Thyroid gland (tissue), 4 donors: ENCODE data around the gene RAB40B.

Experiments used
- POLR2A ChIP-seq, 2 donors: fragments of 450-650 bp; IDR thresholded peaks; one replicate each; pipeline ENCODE4 v1.6.1; 2017; ENCODE audit warnings: antibody characterized with exemption in 2 of 2, mild to moderate bottlenecking in 2 of 2, moderate library complexity in 1 of 2
- TF ChIP-seq, protein P1 (sequence below), 6 experiments: fragments of 200-600 bp in 3 of 6; fragments of 450-650 bp in 3 of 6; sonication (generic) in 3 of 6; IDR thresholded peaks; one replicate each; pipeline ENCODE4 v1.5.1; 2016 to 2019; ENCODE audit warnings: antibody characterized with exemption in 6 of 6, mild to moderate bottlenecking in 2 of 6, inconsistent platforms in 1 of 6, moderate library complexity in 1 of 6

DNA sequence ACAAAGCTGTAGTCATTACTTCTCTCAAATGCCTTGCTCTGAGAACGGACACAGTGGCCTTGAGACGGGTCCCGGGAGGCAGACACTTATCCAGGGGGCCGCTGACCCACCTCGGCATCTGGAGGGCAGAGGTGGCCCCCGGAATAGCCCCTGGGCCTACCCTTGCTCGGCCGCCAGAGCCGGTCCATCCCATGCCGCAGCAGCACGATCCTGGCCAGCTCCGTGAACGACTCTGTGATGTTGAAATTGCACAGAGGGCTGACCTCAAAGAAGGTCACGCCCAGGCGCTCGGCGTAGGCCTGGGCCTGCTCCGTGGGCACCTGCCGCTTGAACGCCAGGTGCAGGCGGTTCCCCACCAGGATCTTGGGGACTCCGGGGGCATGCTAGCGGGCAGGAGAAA lies 40.2 kb downstream of the RAB40B start:
- TF ChIP-seq, protein P1, sequence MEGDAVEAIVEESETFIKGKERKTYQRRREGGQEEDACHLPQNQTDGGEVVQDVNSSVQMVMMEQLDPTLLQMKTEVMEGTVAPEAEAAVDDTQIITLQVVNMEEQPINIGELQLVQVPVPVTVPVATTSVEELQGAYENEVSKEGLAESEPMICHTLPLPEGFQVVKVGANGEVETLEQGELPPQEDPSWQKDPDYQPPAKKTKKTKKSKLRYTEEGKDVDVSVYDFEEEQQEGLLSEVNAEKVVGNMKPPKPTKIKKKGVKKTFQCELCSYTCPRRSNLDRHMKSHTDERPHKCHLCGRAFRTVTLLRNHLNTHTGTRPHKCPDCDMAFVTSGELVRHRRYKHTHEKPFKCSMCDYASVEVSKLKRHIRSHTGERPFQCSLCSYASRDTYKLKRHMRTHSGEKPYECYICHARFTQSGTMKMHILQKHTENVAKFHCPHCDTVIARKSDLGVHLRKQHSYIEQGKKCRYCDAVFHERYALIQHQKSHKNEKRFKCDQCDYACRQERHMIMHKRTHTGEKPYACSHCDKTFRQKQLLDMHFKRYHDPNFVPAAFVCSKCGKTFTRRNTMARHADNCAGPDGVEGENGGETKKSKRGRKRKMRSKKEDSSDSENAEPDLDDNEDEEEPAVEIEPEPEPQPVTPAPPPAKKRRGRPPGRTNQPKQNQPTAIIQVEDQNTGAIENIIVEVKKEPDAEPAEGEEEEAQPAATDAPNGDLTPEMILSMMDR (IDR thresholded peaks at IDR 0.05) = no peak
- TF ChIP-seq POLR2A (IDR thresholded peaks at IDR 0.05) = no peak
